ENCODE data around the gene PDLIM7. TPM values are rescaled to one million over a fixed set of nuclear protein-coding genes. Genes with fewer than 3 reads are reported as not detected.

The PDLIM7 gene
- total and polyA plus RNA-seq, 2 of the 8 experiments (the other 6 are each of a cell fraction or from before 2014, with no cell fraction given) = 67.3 to 94.2 TPM

GRCh38 chr5:177455036-177455660, 42.3 kb downstream of the PDLIM7 start:
- FAIRE-seq (no peak), DNase-seq (ENCODE audit: low read depth in 1 of 2, low spot score in 2 of 2) (peak in 1 of 2 experiments; percentile 98)
- H2BK12ac ChIP-seq (ENCODE audit: low read depth, low read length) = peak overlapping the region; percentile 68; the same call in 1 of the 2 replicates
- H3K4me1 ChIP-seq (replicated peaks in 1 of 4; ENCODE audit: control insufficient read depth in 3 of 4, insufficient read depth in 4 of 4, low read length in 3 of 4) = peaks cover 0 to 20% (median 10%) of the 10 kb centered on the region in 4 experiments; a peak in 6 of 7 replicates
- H3K4me2 ChIP-seq (ENCODE audit: insufficient read depth in 1 of 2, low read depth in 2 of 2, low read length in 2 of 2) = peak overlapping the region; percentile 64 to 93
- peaks cover 0 to 9% (median 7%) of the 10 kb centered on the region in 4 experiments; a peak in 2 of 7 replicates for H3K27me3 ChIP-seq (replicated peaks in 1 of 4; ENCODE audit: control insufficient read depth in 3 of 4, extremely low read depth in 1 of 4, insufficient read depth in 3 of 4, low read length in 3 of 4)
- peak overlapping the region; percentile 89; the same call in 1 of the 2 replicates for H3K18ac ChIP-seq (ENCODE audit: extremely low read depth, low read length)
- peaks cover 12 to 32% (median 28%) of the 10 kb centered on the region in 4 experiments for H3K36me3 ChIP-seq (ENCODE audit: control insufficient read depth in 2 of 4, insufficient read depth in 4 of 4, low read length in 3 of 4)
- no peak overlapping the region for H3K56ac ChIP-seq (replicated peaks; ENCODE audit: insufficient read length, low read depth, low read length)
- H2BK120ac ChIP-seq (replicated peaks; ENCODE audit: low read depth, low read length) = no peak overlapping the region
- peak overlapping the region; percentile 87 for H4K5ac ChIP-seq (ENCODE audit: insufficient read length, low read depth, low read length)
- CTCF ChIA-PET (ENCODE audit: partially characterized antibody) = interaction anchor here (0.6 to 23.6 kb wide), 22 partner anchors 9 to 146 kb away, joined by 3 to 430 read pairs (median 8); partner anchors contain the start of genes DDX41, F12, MXD3 and PFN3
- peak overlapping the region; percentile 86; the same call in 1 of the 2 replicates for H3K27ac ChIP-seq (ENCODE audit: low read depth, low read length)
- H3K4ac ChIP-seq (replicated peaks; ENCODE audit: insufficient read length, low read depth, low read length) = no peak overlapping the region
- H3K23me2 ChIP-seq (ENCODE audit: low read depth, low read length) = peaks cover 15% of the 10 kb centered on the region; the same call in 1 of the 2 replicates
- peak overlapping the region; percentile 47 to 86 (median 81) for H3K4me3 ChIP-seq (ENCODE audit: extremely low read depth in 1 of 4, insufficient read depth in 2 of 4, low read depth in 3 of 4, low read length in 4 of 4)
- no peak overlapping the region for H2BK20ac ChIP-seq (ENCODE audit: low read length)
- no peaks in the 10 kb centered on the region; the same call in 1 of the 2 replicates for H3K79me1 ChIP-seq (ENCODE audit: low read depth, low read length)
- H3K9ac ChIP-seq (replicated peaks in 1 of 4; ENCODE audit: extremely low read depth in 1 of 4, low read depth in 3 of 4, low read length in 3 of 4) = peak overlapping the region; percentile 39 to 96 (median 90); a peak in 6 of 7 replicates
- H3K23ac ChIP-seq (ENCODE audit: insufficient read length) = no peak overlapping the region
- no peaks in the 10 kb centered on the region for H3K9me3 ChIP-seq (ENCODE audit: insufficient read depth in 2 of 2, low read depth in 1 of 2, low read length in 1 of 2)
- peak overlapping the region; percentile 82 for H4K91ac ChIP-seq (replicated peaks; ENCODE audit: insufficient read length, low read length)
- peak overlapping the region; percentile 31; the same call in 1 of the 2 replicates for H2BK15ac ChIP-seq (ENCODE audit: low read length)
- peak overlapping the region; percentile 89; the same call in 1 of the 2 replicates for H2BK5ac ChIP-seq (ENCODE audit: low read depth, low read length)
- no peaks in the 10 kb centered on the region for H3K79me2 ChIP-seq (ENCODE audit: control insufficient read depth in 1 of 2, insufficient read depth in 2 of 2, low read length in 2 of 2)
- WGBS, 2 experiments (ENCODE audit: extremely low coverage in 1 of 2, insufficient coverage in 1 of 2, insufficient read length in 1 of 2, insufficient replicate concordance in 2 of 2, low coverage in 1 of 2, low lambda C conversion rate in 2 of 2, missing lambda C conversion rate in 1 of 2) = 3% methylated on average over 54 of the region's 80 CpGs; no CpG with 5 or more reads in 1 of the 2 experiments
- H4K8ac ChIP-seq (ENCODE audit: extremely low read depth, insufficient read depth, low read length) = peak overlapping the region; percentile 90
- peaks cover 25 to 28% of the 10 kb centered on the region in 2 experiments for H4K20me1 ChIP-seq (replicated peaks in 1 of 2; ENCODE audit: control insufficient read depth in 1 of 2, insufficient read depth in 2 of 2, low read length in 2 of 2)
- H3K14ac ChIP-seq (ENCODE audit: insufficient read length) = no peak overlapping the region
- H2AK5ac ChIP-seq (ENCODE audit: low read depth, low read length) = no peak overlapping the region
- H2AFZ ChIP-seq (ENCODE audit: low read length) = no peak overlapping the region
- POLR2A ChIA-PET (ENCODE audit: partially characterized antibody) = interaction anchor here (0.5 to 67.5 kb wide), 33 partner anchors 14 to 679 kb away, joined by 3 to 3349 read pairs (median 7); partner anchors contain the start of genes DBN1, DOK3, F12 and GRK6
- TF ChIP-seq TBP (IDR thresholded peaks at IDR 0.05; ENCODE audit: low read depth, low read length) = peak; percentile 56
- TF ChIP-seq, protein P1, sequence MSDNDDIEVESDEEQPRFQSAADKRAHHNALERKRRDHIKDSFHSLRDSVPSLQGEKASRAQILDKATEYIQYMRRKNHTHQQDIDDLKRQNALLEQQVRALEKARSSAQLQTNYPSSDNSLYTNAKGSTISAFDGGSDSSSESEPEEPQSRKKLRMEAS (IDR thresholded peaks at IDR 0.05) = peak; percentile 87
- TF ChIP-seq RBBP5 (IDR thresholded peaks at IDR 0.05; ENCODE audit: borderline replicate concordance, low read depth, low read length) = no peak
- TF ChIP-seq BACH1 (IDR thresholded peaks at IDR 0.05; ENCODE audit: low read length) = peak; percentile 53; the same call in 1 of the 2 replicates
- TF ChIP-seq BRCA1 (IDR thresholded peaks at IDR 0.05; ENCODE audit: low read depth, low read length) = no peak
- no peak for TF ChIP-seq BCL11A (IDR thresholded peaks at IDR 0.05; ENCODE audit: low read depth in 2 of 2, low read length in 2 of 2)
- no peak for TF ChIP-seq SIX5 (IDR thresholded peaks at IDR 0.05; ENCODE audit: low read depth, low read length)
- TF ChIP-seq ATF3 (IDR thresholded peaks at IDR 0.05; ENCODE audit: insufficient read depth, low read depth, low read length) = no peak
- peak; percentile 57 for TF ChIP-seq CREB1 (IDR thresholded peaks at IDR 0.05)
- no peak for TF ChIP-seq RNF2 (IDR thresholded peaks at IDR 0.05; ENCODE audit: borderline replicate concordance, low read depth, low read length, missing control alignments, poor library complexity, severe bottlenecking)

Measured in H1 (cell line).